HG03095 (cell line): ENCODE data around the gene MAGEA9.
A peak's percentile ranks its signal among the peaks of the same experiment; 100 is the strongest.
"Not testable (repeated sequence)": the region's sequence is repeated elsewhere in the genome, so short reads cannot be mapped to it uniquely, and the experiment has no call there.

Experiments used
- ATAC-seq: cut with Tn5 transposase; IDR thresholded peaks from one replicate; pipeline ENCODE4 v1.9.1; 2021; ENCODE audit warnings: moderate library complexity; ENCODE audit not compliant: unreplicated experiment

The MAGEA9 gene

DNA sequence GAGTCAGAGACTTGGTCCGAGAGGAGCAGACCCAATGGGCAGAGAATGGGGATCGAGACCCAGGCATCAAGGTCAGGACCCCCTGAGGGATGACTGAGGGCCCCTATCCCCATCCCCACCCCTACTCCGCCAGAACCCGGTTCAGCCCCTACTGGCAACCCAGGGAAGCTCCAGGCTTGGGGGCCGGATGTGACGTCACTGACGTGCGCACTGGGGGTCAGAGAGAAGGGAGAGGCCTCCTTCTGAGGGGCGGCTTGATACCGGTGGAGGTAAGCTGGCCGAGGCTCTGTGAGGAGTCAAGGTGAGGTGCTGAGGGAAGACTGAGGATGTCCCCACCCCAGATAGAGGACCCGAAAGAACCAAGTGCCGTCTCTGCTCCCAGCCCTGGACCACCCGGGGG lies at the start of gene MAGEA9:
Gene MAGEA9, plus strand, starts transcription at position 204 of the 400 bp plus-strand sequence. CDS start 4,281 bp downstream, outside the sequence.
- ATAC-seq: not testable (repeated sequence)

- ATAC-seq: not testable (repeated sequence)
Observed at GRCh38 chrX:149742269-149742668, 39.5 kb upstream of the MAGEA9 start.

GRCh38 chrX:149746390-149747007 lies 35.2 kb upstream of the MAGEA9 start:
- not testable (repeated sequence) for ATAC-seq

- no peak for ATAC-seq
Observed at GRCh38 chrX:149757206-149758067, 24.3 kb upstream of the MAGEA9 start.

DNA sequence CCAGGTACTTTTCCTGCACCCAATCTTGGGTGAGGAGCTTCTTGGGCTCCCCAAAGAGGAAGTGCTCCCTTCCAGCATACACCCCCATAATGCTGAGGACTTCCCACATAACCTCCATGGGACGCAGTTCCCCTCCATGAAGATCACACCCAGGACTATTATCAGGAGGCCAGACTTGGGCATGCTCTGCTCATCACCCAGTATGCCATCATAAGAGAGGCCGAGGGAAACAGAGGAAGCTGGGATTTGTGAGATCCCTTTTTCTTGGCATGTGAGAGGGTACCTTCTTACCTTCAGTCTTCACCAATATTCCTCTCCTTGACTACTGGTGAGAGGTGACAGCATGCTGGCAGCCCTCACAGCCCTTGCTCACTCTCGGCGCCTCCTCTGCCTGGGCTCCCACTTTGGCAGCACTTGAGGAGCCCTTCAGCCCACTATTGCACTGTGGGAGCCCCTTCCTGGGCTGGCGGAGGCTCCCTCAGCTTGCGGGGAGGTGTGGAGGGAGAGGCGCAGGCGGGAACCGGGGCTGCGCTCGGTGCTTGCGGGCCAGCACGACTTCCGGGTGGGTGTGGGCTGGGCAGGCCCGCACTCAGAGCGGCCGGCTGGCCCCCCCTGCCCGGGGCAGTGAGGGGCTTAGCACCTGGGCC lies 23.5 kb upstream of the MAGEA9 start:
- no peak for ATAC-seq

GRCh38 chrX:149758715-149759078 lies 23.0 kb upstream of the MAGEA9 start:
- not testable (repeated sequence) for ATAC-seq

DNA sequence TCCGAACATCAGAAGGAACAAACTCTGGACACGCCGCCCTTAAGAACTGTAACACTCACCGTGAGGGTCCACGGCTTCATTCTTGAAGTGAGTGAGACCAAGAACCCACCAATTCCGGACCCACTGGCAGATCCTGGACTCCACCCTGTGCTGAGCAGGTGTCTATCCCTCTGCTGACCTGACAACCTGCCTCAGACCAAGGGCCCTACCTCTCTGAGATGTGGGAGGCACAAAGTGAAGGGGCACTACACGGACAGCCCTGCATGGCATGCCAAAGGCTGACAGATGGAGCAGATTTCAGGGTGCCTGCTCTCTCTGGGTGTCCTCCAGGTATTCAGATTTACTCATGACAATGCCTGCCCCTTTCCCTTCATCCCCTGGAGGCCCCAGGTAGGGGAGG lies 21.9 kb upstream of the MAGEA9 start:
- ATAC-seq: no peak

- ATAC-seq: no peak
Observed at GRCh38 chrX:149760965-149761364, 20.8 kb upstream of the MAGEA9 start.

- not testable (repeated sequence) for ATAC-seq
Observed at GRCh38 chrX:149761858-149762674, 19.7 kb upstream of the MAGEA9 start.

DNA sequence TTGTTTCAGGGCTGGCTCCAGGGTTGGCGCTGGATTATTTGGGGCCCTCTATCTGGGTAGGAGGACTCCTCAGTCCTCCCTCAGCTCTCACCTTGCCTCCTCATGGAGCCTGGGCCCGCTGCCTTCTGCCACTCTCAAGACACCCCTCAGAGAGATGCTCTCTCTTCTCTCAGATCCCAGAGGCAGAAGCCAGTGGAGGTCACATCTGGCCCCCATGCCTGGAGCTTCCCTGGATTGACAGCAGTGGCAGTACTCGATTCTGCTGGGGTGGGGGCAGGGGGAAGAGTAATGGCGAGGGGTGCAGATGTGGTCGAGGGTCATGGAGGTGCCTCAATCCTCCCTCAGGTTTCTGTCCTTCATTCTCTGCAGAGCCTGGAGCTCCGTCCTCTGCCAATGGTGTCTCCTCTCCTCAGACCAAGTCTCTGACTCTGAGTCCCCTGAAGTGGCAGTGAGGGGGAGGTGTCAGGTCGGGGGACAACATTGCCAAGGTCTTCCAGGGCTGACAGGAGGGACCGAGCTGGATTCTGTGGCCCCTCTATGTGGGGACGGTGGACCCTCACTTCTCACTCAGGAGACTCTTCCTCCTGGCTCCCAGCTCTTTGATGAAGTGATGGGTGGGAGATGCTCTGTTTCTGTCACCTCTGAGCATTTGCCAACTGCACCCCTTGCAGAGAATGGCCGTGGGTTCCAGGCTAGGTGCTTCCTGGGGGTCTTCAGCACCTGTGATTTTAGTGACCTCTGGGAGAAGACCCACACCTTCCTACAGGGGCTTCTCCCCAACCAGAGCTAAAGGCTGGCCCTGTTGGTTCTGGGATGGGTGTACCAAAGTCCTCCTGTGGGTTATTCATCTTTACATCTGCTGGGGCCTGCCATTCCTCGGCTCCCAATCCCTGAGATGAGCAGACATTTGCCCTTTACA lies 18.8 kb upstream of the MAGEA9 start:
- no peak for ATAC-seq

GRCh38 chrX:149770344-149770743 lies 11.4 kb upstream of the MAGEA9 start:
- ATAC-seq: not testable (repeated sequence)

DNA sequence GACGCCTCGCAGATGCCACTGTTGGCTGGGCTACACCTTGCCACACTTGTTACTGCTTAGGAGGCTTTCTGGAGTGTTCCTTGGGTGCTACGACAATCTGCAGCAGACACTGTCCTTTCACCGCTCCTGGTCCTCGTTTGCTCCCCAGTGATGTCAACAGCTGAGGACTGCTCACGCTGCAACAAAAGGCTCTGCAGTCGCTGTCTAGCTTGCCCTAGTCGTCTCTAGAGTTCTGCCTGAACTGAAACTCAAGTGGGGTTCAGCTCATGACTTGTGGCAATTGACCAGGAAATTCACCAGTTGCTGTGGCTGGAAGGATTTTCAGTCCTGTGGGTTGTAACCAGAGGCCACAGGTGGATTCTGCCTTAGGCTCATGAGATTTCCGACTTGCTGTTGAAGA lies 8.7 kb upstream of the MAGEA9 start:
- ATAC-seq: not testable (repeated sequence)

DNA sequence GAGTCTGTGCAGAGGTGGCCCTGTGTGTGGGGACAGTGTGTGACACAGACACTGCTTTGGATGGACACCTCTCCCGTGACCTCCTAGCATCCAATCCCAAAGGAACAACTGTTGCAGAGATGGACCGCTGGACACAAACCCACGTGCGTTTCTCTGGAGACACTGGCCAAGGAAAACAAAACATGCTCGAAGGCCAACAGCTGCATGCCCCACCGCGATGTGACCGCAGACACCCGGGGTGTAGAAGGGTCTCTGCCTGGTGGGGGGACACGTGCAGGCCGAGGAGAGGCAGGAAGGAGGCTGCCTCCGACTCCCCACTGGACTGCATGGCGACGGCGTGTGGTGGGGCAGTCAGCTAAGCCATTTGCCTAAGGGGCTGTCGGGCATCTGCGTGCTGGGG lies 8.0 kb upstream of the MAGEA9 start, which contains the start of gene HSFX1:
Gene HSFX1, plus strand, starts transcription at position 301 of the 400 bp plus-strand sequence. CDS start 614 bp downstream, outside the sequence.
- ATAC-seq: not testable (repeated sequence)

GRCh38 chrX:149777999-149778398 lies 3.7 kb upstream of the MAGEA9 start:
- not testable (repeated sequence) for ATAC-seq

DNA sequence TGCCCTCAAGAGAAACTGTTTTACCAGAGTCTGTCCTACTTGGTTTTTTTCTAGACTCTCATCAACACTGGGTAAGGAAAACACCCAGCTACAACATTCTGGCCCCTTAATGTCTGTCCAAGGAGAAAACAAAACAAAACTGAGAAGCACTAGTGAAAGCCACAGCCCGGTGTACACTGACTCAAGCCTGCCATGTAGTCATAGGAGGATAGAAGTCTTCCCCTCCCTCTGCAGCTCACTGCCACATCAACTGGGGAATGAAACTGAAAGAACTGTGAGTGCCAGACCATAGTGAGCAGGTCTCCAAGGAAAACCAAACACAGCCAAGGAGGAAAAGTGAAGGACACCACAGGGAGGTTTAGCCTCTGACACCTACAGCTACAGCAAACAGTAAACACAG lies 13.8 kb downstream of the MAGEA9 start:
- peak; percentile 98 for ATAC-seq

GRCh38 chrX:149799095-149799714 lies 17.5 kb downstream of the MAGEA9 start:
- no peak for ATAC-seq

DNA sequence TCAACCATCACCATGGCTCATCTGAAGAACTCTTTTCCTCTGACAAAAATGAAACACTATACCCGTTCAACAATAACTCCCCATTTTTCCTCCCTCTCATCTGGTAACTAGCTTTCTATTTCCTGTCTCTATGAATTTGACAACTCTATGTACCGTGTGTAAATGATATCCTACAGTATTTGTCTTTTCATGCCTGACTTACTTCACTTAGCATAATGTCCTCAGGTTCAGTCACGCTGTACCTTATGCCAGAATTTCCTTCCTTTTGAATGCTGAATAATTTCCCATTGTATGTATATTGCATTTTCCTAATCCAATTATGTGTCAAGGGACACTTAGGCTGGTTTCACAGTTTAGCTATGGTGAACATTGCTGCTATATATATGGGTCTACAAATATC lies 18.2 kb downstream of the MAGEA9 start:
- no peak for ATAC-seq

- no peak for ATAC-seq
Observed at GRCh38 chrX:149803458-149804062, 21.8 kb downstream of the MAGEA9 start.

DNA sequence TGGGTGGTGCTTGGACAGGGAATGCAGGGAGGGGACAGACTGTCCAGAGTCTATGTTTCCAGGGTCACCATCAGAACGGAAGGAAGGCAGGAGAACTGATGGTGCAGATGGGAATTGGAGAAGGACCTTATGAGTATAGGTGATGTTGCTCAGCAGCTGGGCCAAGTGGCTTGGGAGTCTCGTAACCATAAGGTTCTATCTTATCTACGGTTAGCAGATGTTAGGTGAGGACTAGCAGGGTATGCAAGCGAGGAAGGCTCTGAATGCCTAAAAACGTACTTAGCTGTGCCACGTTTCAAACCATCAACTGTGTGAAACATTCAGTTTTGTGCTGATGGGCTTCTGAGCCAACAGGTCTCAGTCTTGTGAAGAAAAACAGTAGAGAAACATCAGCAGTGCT lies 22.4 kb downstream of the MAGEA9 start:
- no peak for ATAC-seq
